Measurements from ENCODE around the gene CTDP1. TPM values are rescaled to one million over a fixed set of nuclear protein-coding genes. Genes with fewer than 3 reads are reported as not detected.

CTDP1 gene
- total RNA-seq, 1 donor from 2014 or later = 29.7 TPM

- peaks cover 8% of the 10 kb centered on the region for H3K27me3 ChIP-seq (ENCODE audit: control insufficient read depth, insufficient read depth, low read length)
- H3K36me3 ChIP-seq (ENCODE audit: control insufficient read depth, insufficient read depth, low read length) = no peaks in the 10 kb centered on the region
- H3K4me3 ChIP-seq (ENCODE audit: low read depth, low read length) = no peak overlapping the region
- TF ChIP-seq, protein P1, sequence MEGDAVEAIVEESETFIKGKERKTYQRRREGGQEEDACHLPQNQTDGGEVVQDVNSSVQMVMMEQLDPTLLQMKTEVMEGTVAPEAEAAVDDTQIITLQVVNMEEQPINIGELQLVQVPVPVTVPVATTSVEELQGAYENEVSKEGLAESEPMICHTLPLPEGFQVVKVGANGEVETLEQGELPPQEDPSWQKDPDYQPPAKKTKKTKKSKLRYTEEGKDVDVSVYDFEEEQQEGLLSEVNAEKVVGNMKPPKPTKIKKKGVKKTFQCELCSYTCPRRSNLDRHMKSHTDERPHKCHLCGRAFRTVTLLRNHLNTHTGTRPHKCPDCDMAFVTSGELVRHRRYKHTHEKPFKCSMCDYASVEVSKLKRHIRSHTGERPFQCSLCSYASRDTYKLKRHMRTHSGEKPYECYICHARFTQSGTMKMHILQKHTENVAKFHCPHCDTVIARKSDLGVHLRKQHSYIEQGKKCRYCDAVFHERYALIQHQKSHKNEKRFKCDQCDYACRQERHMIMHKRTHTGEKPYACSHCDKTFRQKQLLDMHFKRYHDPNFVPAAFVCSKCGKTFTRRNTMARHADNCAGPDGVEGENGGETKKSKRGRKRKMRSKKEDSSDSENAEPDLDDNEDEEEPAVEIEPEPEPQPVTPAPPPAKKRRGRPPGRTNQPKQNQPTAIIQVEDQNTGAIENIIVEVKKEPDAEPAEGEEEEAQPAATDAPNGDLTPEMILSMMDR (IDR thresholded peaks at IDR 0.05; ENCODE audit: insufficient read depth, low read length, poor library complexity, severe bottlenecking) = no peak
- DNase-seq (ENCODE audit: low read depth) = no peak
Observed at GRCh38 chr18:79643054-79643984, 36.3 kb upstream of the CTDP1 start.

- Histone ChIP-seq H3K4me3 (ENCODE audit: low read depth, low read length) (no peak overlapping the region), H3K27me3 (ENCODE audit: control insufficient read depth, insufficient read depth, low read length) (peaks cover under 1% of the 10 kb centered on the region), H3K36me3 (ENCODE audit: control insufficient read depth, insufficient read depth, low read length) (no peaks in the 10 kb centered on the region)
- TF ChIP-seq, protein P1 (IDR thresholded peaks at IDR 0.05; ENCODE audit: insufficient read depth, low read length, poor library complexity, severe bottlenecking) = peak; percentile 96
- DNase-seq (ENCODE audit: low read depth) = no peak
Observed at GRCh38 chr18:79644006-79644665, 35.5 kb upstream of the CTDP1 start.

DNA sequence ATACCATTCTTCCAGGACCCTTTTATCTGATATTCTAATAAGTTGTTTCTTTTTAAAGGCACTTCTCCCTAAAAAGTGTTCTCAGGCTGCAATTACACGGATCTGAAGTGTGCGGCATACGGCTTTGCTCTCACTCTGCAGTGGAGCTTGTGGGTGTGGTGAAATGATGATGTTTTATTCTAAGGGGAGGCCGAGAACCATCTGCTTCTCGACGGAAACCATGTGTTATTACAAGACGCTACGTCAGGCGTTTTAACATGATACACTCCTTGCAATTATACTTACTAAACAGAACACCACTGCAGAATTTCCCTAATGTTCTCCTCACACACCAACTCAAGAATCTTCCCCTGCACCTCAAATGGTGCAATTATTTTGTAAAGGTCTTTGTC is 34.9 kb upstream of the CTDP1 start:
- no peak overlapping the region for H3K4me3 ChIP-seq (ENCODE audit: low read depth, low read length)
- H3K27me3 ChIP-seq (ENCODE audit: control insufficient read depth, insufficient read depth, low read length) = no peaks in the 10 kb centered on the region
- H3K36me3 ChIP-seq (ENCODE audit: control insufficient read depth, insufficient read depth, low read length) = no peaks in the 10 kb centered on the region
- TF ChIP-seq, protein P1 (IDR thresholded peaks at IDR 0.05; ENCODE audit: insufficient read depth, low read length, poor library complexity, severe bottlenecking) = no peak
- no peak for DNase-seq (ENCODE audit: low read depth)

- Histone ChIP-seq H3K27me3 (ENCODE audit: control insufficient read depth, insufficient read depth, low read length) (peaks cover under 1% of the 10 kb centered on the region), H3K4me3 (ENCODE audit: low read depth, low read length) (no peak overlapping the region), H3K36me3 (ENCODE audit: control insufficient read depth, insufficient read depth, low read length) (no peaks in the 10 kb centered on the region)
- TF ChIP-seq, protein P1 (IDR thresholded peaks at IDR 0.05; ENCODE audit: insufficient read depth, low read length, poor library complexity, severe bottlenecking) = no peak
- DNase-seq (ENCODE audit: low read depth) = no peak
Observed at GRCh38 chr18:79645291-79645983, 34.2 kb upstream of the CTDP1 start.

DNA sequence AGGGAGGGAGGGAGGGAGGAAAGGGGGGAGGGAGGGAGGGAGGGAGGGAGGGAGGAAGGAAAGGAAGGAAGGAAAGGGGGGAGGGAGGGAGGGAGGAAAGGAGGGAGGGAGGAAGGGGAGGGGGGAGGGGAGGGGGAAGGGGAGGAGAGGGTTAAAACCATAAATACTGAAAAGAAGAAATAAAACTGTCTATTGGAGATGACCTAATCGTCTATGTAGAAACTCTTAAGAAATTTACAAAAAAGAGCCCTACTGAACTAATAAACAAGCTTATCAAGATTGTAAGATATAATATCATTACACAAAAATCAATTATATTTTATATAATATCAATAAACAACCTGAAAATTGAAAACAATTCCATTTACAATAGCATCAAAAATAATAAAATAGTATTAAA is 32.3 kb upstream of the CTDP1 start:
- DNase-seq (ENCODE audit: low read depth) = no peak
- TF ChIP-seq, protein P1 (IDR thresholded peaks at IDR 0.05; ENCODE audit: insufficient read depth, low read length, poor library complexity, severe bottlenecking) = no peak
- no peaks in the 10 kb centered on the region for H3K36me3 ChIP-seq (ENCODE audit: control insufficient read depth, insufficient read depth, low read length)
- H3K4me3 ChIP-seq (ENCODE audit: low read depth, low read length) = no peak overlapping the region
- H3K27me3 ChIP-seq (ENCODE audit: control insufficient read depth, insufficient read depth, low read length) = peaks cover 7% of the 10 kb centered on the region

All from kidney epithelial cell (primary cell).